Naive B cell (primary cell): ENCODE measurements around the gene TMEM135. TPM values are rescaled to one million over a fixed set of nuclear protein-coding genes. Genes with fewer than 3 reads are reported as not detected.
A peak's percentile ranks its signal among the peaks of the same experiment; 100 is the strongest.
"Not testable (repeated sequence)": the region's sequence is repeated elsewhere in the genome, so short reads cannot be mapped to it uniquely, and the experiment has no call there.

Experiments
- ATAC-seq, 2 donors: fragments of 150-1000 bp; cut with Tn5 transposase; 2 replicates each; pipeline ENCODE4 v1.10.0; 2021; ENCODE audit warnings: low read depth in 2 of 2, mild to moderate bottlenecking in 2 of 2, moderate library complexity in 2 of 2
- DNase-seq: peaks from one replicate; pipeline ENCODE4 v3.0.0; 2022
- H3K27ac Mint-ChIP-seq, 6 donors: one replicate each; pipeline ENCODE4 v1.8.0; 2020 to 2022; ENCODE audit warnings: mild to moderate bottlenecking in 6 of 6, mixed read lengths in 6 of 6, moderate library complexity in 5 of 6, inconsistent platforms in 2 of 6
- H3K27me3 Mint-ChIP-seq, 3 donors: one replicate each; pipeline ENCODE4 v1.8.0; 2021 to 2022; ENCODE audit warnings: mixed read lengths in 3 of 3, mild to moderate bottlenecking in 1 of 3
- H3K36me3 Mint-ChIP-seq, 2 donors: one replicate each; pipeline ENCODE4 v1.8.0; 2020 to 2022; ENCODE audit warnings: mixed read lengths in 2 of 2, inconsistent platforms in 1 of 2, mild to moderate bottlenecking in 1 of 2
- H3K4me1 Mint-ChIP-seq, 3 donors: one replicate each; pipeline ENCODE4 v1.8.0; 2020 to 2022; ENCODE audit warnings: mixed read lengths in 3 of 3, inconsistent platforms in 1 of 3, mild to moderate bottlenecking in 1 of 3, moderate library complexity in 1 of 3
- H3K4me3 Mint-ChIP-seq, 8 donors: one replicate each; pipeline ENCODE4 v1.8.0; 2020 to 2022; ENCODE audit warnings: mild to moderate bottlenecking in 8 of 8, mixed read lengths in 8 of 8, moderate library complexity in 8 of 8, inconsistent platforms in 2 of 8
- H3K9me3 Mint-ChIP-seq, 7 donors: one replicate each; pipeline ENCODE4 v1.8.0; 2020 to 2022; ENCODE audit warnings: mixed read lengths in 7 of 7, mild to moderate bottlenecking in 5 of 7, inconsistent platforms in 2 of 7, moderate library complexity in 1 of 7
- polyA plus RNA-seq, 6 donors: library from polyadenylated mRNA; unstranded; fragments of 300-500 nt; fragmentation: Illumina TruSeq; gene quantifications; one replicate each; pipeline ENCODE4 v1.2.3, GENCODE V29; 2021; ENCODE audit warnings: low read depth in 6 of 6

Gene TMEM135
- polyA plus RNA-seq, 6 donors from 2014 or later, result 1.1 to 12.2 (median 4.2) TPM

DNA sequence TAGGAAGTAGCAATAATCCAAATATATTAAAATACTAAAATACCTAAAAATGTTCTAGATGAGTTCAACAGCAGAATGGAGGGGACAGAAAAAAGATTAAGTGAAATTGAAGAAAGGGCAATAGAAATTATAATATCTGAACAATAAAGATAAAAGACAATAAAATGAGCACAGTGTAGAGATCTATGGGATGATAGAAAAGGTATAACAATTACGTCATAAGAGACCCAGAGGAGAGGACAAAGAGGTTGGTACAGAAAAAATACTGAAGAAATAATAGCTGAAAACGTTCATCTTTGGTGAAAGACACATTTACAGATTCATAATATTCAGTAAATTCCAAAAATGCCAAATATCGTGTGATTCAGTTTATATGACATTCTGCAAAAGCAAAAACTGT, 143.4 kb downstream of the TMEM135 start:
- H3K36me3 Mint-ChIP-seq, result peaks cover 38 to 40% of the 10 kb centered on the region in 2 donors

GRCh38 chr11:87185228-87185627, 147.5 kb downstream of the TMEM135 start:
- H3K36me3 Mint-ChIP-seq, result peaks cover 3 to 4% of the 10 kb centered on the region in 2 donors
- ATAC-seq, result no peak
- no peak overlapping the region for H3K4me3 Mint-ChIP-seq
- DNase-seq, result no peak
- H3K4me1 Mint-ChIP-seq, result peaks cover 0 to 8% (median 0%) of the 10 kb centered on the region in 3 donors
- H3K27ac Mint-ChIP-seq, result no peak overlapping the region
- H3K27me3 Mint-ChIP-seq, result no peaks in the 10 kb centered on the region
- no peaks in the 10 kb centered on the region for H3K9me3 Mint-ChIP-seq

More for the DNA sequence above, 143.4 kb downstream of the TMEM135 start:
- ATAC-seq (no peak), DNase-seq (no peak)
- Mint-ChIP-seq H3K4me1 (no peaks in the 10 kb centered on the region), H3K27ac (peak overlapping the region in 1 of 6 donors; percentile 9), H3K9me3 (peaks cover 3 to 15% (median 13%) of the 10 kb centered on the region in 7 donors), H3K27me3 (no peaks in the 10 kb centered on the region), H3K4me3 (no peak overlapping the region)

GRCh38 chr11:87187076-87187475, 149.3 kb downstream of the TMEM135 start:
- H3K9me3 Mint-ChIP-seq, result no peaks in the 10 kb centered on the region
- no peak for ATAC-seq
- H3K36me3 Mint-ChIP-seq, result no peaks in the 10 kb centered on the region
- H3K4me3 Mint-ChIP-seq, result no peak overlapping the region
- no peak overlapping the region for H3K27ac Mint-ChIP-seq
- peaks cover 0 to 10% (median 0%) of the 10 kb centered on the region in 3 donors for H3K4me1 Mint-ChIP-seq
- no peak for DNase-seq
- H3K27me3 Mint-ChIP-seq, result no peaks in the 10 kb centered on the region

DNA sequence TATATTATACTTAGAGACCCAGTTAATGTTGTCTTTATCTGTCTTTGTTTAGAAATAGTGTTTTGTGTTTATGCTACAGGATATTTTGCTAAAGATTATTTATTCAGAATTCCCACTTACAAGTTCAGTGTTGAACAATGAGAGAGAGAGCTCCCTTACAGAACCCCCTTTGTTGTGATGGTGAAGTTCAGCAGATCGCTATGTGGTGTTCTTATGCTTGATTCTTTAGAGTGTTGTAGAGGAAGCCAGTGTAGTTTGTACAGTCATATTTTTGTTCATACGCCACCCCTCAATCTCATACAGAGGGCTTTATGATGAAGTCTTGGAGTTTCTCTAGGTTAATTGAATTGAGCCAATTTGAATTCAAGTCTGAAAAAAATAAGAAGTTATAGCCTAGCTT, 150.2 kb downstream of the TMEM135 start:
- no peaks in the 10 kb centered on the region for H3K9me3 Mint-ChIP-seq
- H3K27me3 Mint-ChIP-seq, result no peaks in the 10 kb centered on the region
- no peak overlapping the region for H3K4me3 Mint-ChIP-seq
- peaks cover 0 to 10% (median 0%) of the 10 kb centered on the region in 3 donors for H3K4me1 Mint-ChIP-seq
- H3K27ac Mint-ChIP-seq, result no peak overlapping the region
- DNase-seq (no peak), ATAC-seq (no peak)
- no peaks in the 10 kb centered on the region for H3K36me3 Mint-ChIP-seq

GRCh38 chr11:87188396-87188795, 150.7 kb downstream of the TMEM135 start:
- H3K27ac Mint-ChIP-seq, H3K4me1 Mint-ChIP-seq, H3K4me3 Mint-ChIP-seq, H3K36me3 Mint-ChIP-seq, H3K27me3 Mint-ChIP-seq, DNase-seq, ATAC-seq, H3K9me3 Mint-ChIP-seq: not testable (repeated sequence)

DNA sequence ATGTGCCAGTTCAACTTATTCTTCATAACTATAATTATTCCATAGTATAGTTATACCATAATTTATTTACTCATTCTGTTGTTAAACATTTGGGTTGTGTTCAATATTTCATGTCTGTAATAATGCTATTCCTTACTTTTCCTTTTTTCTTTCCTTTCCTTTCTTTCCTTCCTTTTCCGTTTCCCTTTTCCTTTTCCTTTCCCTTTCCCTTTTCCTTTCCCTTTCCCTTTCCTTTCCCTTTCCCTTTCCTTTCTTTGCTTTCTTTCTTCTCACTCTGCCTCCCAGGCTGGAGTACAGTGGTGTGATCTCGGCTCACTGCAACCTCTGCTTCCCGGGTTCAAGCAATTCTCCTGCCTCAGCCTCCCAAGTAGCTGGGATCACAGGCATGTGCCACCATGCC, 151.2 kb downstream of the TMEM135 start:
- not testable (repeated sequence) for H3K4me3 Mint-ChIP-seq, ATAC-seq, H3K36me3 Mint-ChIP-seq, H3K27me3 Mint-ChIP-seq, H3K4me1 Mint-ChIP-seq, DNase-seq, H3K9me3 Mint-ChIP-seq
- H3K27ac Mint-ChIP-seq, result peak overlapping the region in 1 of 6 donors; percentile 43

DNA sequence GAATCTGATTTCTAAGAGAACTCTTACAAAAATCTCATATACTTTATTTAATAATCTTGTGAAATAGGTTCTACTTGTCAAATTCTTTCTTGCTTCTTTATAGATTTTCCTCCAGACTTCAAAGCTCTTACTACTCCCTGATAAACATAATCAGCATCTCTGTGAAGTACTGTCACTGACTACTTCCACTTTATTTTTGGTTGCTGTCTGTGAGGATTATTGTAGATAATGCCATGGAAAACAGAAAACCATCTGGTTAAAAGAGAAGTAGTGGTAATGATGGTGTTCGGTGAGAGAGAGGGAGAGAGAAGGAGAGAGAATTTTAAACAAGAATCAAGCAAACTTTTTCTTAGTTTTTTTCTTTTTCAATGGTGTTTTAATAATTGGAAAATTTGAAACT, 152.3 kb downstream of the TMEM135 start:
- no peak for ATAC-seq
- H3K27ac Mint-ChIP-seq, result peak overlapping the region in 2 of 6 donors; percentile 31 to 60
- DNase-seq, result no peak
- H3K4me3 Mint-ChIP-seq, result no peak overlapping the region
- peaks cover under 1 to 11% (median 1%) of the 10 kb centered on the region in 3 donors for H3K4me1 Mint-ChIP-seq
- H3K36me3 Mint-ChIP-seq, result no peaks in the 10 kb centered on the region
- H3K27me3 Mint-ChIP-seq, result no peaks in the 10 kb centered on the region
- H3K9me3 Mint-ChIP-seq, result no peaks in the 10 kb centered on the region

GRCh38 chr11:87193756-87194470, 156.2 kb downstream of the TMEM135 start:
- Mint-ChIP-seq H3K27ac (no peak overlapping the region), H3K27me3 (no peaks in the 10 kb centered on the region), H3K4me1 (peaks cover 12 to 20% (median 15%) of the 10 kb centered on the region in 3 donors), H3K9me3 (no peaks in the 10 kb centered on the region), H3K36me3 (no peaks in the 10 kb centered on the region), H3K4me3 (no peak overlapping the region)
- DNase-seq (no peak), ATAC-seq (no peak)

DNA sequence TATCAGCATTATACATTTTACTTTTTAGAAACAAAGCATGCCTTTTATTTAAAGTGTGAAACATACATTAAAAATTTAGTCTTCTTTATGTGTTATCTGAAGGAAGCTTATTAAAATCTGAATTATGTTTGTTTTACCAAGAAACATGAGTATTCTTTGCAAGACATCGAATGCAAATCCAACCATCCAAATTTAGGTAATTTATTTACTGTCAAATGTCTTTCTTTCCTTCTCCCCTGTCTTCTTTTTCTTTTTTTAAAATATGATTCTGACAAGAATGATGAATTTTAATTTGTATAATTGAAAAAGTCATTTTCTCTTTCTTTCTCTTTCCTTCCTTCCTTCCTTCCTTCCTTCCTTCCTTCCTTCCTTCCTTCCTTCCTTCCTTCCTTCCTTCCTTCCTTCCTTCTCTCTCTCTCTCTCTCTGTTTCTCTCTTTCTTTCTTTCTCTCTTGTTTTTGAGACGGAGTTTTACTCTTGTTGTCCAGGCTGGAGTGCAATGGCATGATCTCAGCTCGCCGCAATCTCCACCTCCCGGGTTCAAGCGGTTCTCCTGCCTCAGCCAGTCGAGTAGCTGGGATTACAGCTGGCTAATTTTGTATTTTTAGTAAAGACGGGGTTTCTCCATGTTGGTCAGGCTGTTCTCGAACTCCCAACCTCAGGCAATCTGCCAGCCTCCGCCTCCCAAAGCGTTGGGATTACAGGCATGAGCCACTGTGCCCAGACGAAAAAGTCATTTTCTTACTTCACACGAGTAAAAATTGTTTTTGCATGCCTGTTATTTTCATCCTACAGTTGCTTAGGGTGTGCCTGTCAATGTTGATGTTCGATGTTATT, 157.5 kb downstream of the TMEM135 start:
- peak overlapping the region in 2 of 6 donors; percentile 32 to 90 for H3K27ac Mint-ChIP-seq
- H3K36me3 Mint-ChIP-seq, result no peaks in the 10 kb centered on the region
- ATAC-seq (no peak), DNase-seq (no peak)
- H3K27me3 Mint-ChIP-seq, result no peaks in the 10 kb centered on the region
- H3K9me3 Mint-ChIP-seq, result no peaks in the 10 kb centered on the region
- peaks cover 8 to 20% (median 12%) of the 10 kb centered on the region in 3 donors for H3K4me1 Mint-ChIP-seq
- peak overlapping the region in 1 of 8 donors; percentile 22 for H3K4me3 Mint-ChIP-seq

GRCh38 chr11:87198266-87198881, 160.6 kb downstream of the TMEM135 start:
- Mint-ChIP-seq H3K4me1 (peaks cover 10 to 24% (median 17%) of the 10 kb centered on the region in 3 donors), H3K27ac (peak overlapping the region in 3 of 6 donors; percentile 5 to 91 (median 84)), H3K9me3 (peaks cover 0 to 1% (median 0%) of the 10 kb centered on the region in 7 donors), H3K4me3 (no peak overlapping the region), H3K36me3 (no peaks in the 10 kb centered on the region), H3K27me3 (no peaks in the 10 kb centered on the region)
- ATAC-seq (no peak), DNase-seq (no peak)

DNA sequence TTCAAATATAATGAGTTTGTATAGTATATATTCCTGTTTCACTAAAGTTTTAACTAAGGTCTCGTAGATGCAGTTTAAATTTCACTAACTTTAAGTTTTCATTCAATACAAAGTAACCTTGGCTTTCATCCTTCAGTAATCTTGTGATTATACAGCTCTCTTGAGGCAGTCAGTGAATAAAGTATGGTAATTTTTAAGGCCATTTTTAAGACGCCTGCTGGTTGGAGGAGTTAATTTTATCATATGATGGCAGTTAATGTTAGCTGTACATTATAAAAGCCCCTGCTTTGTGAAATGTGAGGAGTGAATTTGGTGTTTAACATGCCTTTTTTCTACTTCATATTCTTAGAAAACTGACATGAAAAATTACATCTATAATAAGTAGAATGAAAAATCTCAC, 163.6 kb downstream of the TMEM135 start:
- Mint-ChIP-seq H3K4me3 (no peak overlapping the region), H3K4me1 (peaks cover 16 to 26% (median 24%) of the 10 kb centered on the region in 3 donors), H3K27ac (peak overlapping the region in 1 of 6 donors; percentile 44), H3K9me3 (peaks cover 0 to 1% (median 0%) of the 10 kb centered on the region in 7 donors), H3K27me3 (no peaks in the 10 kb centered on the region), H3K36me3 (peaks cover 0 to 5% of the 10 kb centered on the region in 2 donors)
- ATAC-seq, result no peak
- DNase-seq, result no peak

GRCh38 chr11:87203907-87204602, 166.3 kb downstream of the TMEM135 start:
- no peak overlapping the region for H3K4me3 Mint-ChIP-seq

DNA sequence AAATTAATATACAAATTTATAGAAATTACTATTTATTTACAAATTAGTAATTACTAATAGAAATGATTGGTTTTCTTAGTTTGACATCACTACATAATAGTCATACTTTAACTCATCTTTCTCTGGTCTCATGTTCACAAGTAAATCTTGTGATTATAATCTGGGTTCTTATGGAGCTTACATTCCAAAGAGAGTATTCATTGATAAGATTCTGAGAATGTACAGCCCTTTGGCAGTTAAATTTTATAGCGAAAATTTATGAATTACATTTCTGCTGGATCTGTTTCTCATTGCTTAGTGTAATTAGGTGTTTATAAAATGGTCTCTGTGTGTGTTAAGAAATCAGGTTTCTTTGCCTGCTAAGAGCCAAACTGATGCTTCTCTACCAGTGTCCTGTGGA, 175.2 kb downstream of the TMEM135 start:
- Mint-ChIP-seq H3K4me1 (peaks cover 4 to 10% (median 10%) of the 10 kb centered on the region in 3 donors), H3K27me3 (no peaks in the 10 kb centered on the region), H3K4me3 (no peak overlapping the region), H3K27ac (no peak overlapping the region), H3K36me3 (peaks cover 0 to 7% of the 10 kb centered on the region in 2 donors), H3K9me3 (peaks cover 0 to 5% (median 0%) of the 10 kb centered on the region in 7 donors)
- no peak for DNase-seq
- no peak for ATAC-seq

More at GRCh38 chr11:87203907-87204602, 166.3 kb downstream of the TMEM135 start:
- Mint-ChIP-seq H3K27me3 (no peaks in the 10 kb centered on the region), H3K4me1 (peaks cover 16 to 18% (median 18%) of the 10 kb centered on the region in 3 donors), H3K27ac (peak overlapping the region in 2 of 6 donors; percentile 16 to 25), H3K36me3 (peaks cover 5 to 7% of the 10 kb centered on the region in 2 donors), H3K9me3 (peaks cover 0 to 5% (median 0%) of the 10 kb centered on the region in 7 donors)
- DNase-seq, result no peak
- peak; percentile 27 to 48 for ATAC-seq
